Fibroblast of the aortic adventitia (primary cell): Measurements from ENCODE around the gene TMEM127. TPM values are rescaled to one million over a fixed set of nuclear protein-coding genes. Genes with fewer than 3 reads are reported as not detected.
A peak's percentile ranks its signal among the peaks of the same experiment; 100 is the strongest.

Experiments used
- DNase-seq: peaks from one replicate; pipeline ENCODE4 v3.0.0-alpha.2; 2010; ENCODE audit warnings: low read depth
- H3K4me3 ChIP-seq: 2 replicates; pipeline ENCODE4 v1.5.1; 2011; ENCODE audit warnings: low read depth, mild to moderate bottlenecking, control low read depth, low read length, moderate library complexity
- total RNA-seq: library from RNA; depleted of rRNA; stranded (reverse); fragments of >200 nt; gene quantifications from 2 replicates; pipeline ENCODE4 v1.2.3, GENCODE V29; 2012; ENCODE audit warnings: low replicate concordance
- TF ChIP-seq, protein P1 (sequence below): IDR thresholded peaks from 2 replicates; pipeline ENCODE4 v1.5.1; 2011; ENCODE audit warnings: mild to moderate bottlenecking, low read length, control low read depth, inconsistent platforms; ENCODE audit not compliant: insufficient read depth

TMEM127 gene
- total RNA-seq, 1 donor: 31.6 TPM

DNA sequence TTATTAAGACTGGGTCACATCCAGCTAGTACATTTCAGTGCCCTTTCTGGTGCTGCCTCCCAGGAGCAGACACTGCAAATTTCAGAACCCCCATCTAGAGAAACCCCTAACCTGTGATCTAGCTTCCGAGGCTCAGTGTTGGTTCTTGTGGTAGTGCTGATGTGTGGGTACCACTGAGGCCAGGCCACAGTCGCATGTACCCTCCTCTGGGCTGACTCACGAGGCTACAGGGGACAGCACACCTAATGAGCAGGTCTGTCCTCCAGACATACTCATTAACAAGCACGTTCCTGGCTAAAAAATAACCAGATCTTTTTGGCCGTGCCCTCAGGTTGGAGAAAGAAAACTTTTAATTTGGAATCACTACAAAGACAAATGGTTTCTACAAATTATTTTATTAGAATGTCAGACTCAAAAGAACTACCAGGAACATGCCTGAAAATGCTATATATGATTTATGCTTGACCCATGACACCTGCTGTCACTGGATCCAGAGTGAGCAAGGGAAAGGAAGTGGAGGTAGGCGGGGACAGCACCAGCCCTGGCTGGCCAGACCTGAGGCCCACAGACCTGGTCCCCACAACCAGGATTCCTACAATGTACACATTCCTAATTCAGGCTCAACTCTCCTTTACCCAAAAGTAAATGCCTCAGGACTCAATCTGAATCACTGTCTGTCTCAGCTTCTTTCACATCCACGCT is 8.7 kb upstream of the TMEM127 start:
- DNase-seq: no peak

DNA sequence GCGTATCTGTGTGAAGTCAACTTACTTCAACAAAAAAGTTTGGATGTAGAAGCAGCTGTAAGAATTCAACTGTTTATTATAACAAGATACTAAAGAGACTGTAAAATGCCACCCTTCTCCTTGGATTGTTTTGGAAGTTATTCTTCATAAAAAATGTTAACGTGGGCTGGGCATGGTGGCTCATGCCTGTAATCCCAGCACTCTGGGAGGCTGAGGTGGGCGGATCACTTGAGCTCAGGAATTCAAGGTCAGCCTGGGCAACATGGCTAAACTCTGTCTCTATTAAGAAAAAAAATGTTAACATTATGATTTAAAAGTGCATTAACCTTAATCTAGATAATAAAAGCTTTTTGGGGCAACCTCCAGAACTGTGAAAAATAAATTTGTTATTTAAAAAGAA is 8.0 kb upstream of the TMEM127 start:
- no peak for DNase-seq
- TF ChIP-seq, protein P1, sequence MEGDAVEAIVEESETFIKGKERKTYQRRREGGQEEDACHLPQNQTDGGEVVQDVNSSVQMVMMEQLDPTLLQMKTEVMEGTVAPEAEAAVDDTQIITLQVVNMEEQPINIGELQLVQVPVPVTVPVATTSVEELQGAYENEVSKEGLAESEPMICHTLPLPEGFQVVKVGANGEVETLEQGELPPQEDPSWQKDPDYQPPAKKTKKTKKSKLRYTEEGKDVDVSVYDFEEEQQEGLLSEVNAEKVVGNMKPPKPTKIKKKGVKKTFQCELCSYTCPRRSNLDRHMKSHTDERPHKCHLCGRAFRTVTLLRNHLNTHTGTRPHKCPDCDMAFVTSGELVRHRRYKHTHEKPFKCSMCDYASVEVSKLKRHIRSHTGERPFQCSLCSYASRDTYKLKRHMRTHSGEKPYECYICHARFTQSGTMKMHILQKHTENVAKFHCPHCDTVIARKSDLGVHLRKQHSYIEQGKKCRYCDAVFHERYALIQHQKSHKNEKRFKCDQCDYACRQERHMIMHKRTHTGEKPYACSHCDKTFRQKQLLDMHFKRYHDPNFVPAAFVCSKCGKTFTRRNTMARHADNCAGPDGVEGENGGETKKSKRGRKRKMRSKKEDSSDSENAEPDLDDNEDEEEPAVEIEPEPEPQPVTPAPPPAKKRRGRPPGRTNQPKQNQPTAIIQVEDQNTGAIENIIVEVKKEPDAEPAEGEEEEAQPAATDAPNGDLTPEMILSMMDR: no peak
- H3K4me3 ChIP-seq: no peak overlapping the region

More for the DNA sequence above, 8.7 kb upstream of the TMEM127 start:
- TF ChIP-seq, protein P1: no peak
- H3K4me3 ChIP-seq: no peak overlapping the region

DNA sequence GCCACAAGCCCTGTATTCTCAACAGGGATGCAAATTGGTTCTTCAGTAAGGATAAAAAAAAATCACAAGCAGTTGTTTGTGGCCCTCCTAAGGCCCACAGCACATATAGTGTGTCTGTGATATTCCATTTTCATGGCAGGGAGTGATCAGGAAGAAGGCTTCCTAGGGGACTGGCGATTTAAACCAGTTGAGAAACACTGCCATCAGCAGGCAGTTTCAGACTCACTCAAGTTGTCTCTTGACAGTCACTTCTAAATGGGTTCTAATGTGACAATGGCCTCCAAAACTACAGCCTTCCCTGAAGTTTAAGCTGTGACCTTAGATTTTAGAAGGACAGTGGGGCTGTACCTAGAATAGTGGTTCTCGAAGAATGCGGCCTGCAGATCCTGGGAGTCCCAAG is 6.2 kb upstream of the TMEM127 start:
- DNase-seq: no peak
- H3K4me3 ChIP-seq: no peak overlapping the region
- TF ChIP-seq, protein P1: no peak

DNA sequence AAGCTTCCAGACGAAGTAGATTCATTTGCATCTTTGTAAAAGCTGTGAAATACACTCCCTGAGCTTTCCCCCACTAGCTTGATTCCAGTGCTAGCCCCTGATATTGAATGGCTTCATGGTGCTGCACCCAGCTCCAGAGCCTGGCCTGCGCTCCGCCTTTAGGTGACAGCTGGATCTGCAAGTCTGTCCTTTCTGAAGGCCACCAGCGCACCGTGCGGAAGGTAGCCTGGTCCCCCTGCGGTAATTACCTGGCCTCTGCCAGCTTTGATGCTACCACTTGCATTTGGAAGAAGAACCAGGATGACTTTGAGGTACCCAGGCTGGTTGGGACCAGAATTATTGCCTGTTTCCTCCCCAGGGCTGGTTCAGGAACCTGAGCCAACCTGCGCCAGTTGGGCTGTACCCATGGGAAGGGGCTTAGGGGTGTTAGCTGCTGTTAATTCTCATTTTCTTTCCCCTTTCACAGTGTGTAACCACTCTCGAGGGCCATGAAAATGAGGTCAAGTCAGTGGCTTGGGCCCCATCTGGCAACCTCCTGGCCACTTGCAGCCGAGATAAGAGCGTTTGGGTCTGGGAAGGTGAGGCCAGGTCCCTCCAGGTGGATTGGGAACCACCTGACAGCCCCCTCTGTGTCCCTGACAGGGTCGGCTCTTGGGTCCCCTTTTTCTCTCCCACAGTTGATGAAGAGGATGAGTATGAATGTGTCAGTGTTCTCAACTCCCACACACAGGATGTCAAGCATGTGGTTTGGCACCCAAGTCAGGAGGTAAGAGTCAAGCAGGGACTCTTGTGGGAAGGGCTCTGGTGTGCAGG is 1.6 kb upstream of the TMEM127 start:
- DNase-seq: peak; percentile 31
- H3K4me3 ChIP-seq: peak overlapping the region; percentile 95

DNA sequence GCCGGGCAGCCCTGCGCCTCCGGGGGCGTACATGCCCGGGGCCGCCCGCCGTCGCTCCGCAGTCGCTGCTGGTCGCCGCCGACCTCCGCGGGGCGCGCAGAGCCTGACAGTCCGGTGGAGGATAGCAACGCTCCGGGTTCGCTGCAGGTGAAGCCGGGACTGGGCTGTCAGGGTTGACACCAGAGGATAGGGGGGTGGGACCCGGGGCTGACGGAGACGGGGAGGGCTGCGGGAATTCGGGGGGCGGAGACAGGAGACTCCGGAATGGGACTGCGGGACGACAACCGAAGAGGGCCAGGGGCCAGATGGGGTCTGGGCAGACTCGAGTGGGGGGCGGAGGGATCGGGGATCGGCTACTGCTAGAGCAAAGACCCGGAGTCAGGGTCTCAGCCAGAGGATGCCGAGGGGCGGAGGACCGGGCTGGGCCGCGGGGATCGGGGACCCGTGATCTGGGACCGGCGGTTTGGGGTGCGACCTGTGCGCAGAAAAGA is 403 bp downstream of the TMEM127 start:
- TF ChIP-seq, protein P1: no peak
- peak overlapping the region; percentile 88 for H3K4me3 ChIP-seq
- peak; percentile 11 for DNase-seq

More for the DNA sequence above, 1.6 kb upstream of the TMEM127 start:
- TF ChIP-seq, protein P1: peak; percentile 43

DNA sequence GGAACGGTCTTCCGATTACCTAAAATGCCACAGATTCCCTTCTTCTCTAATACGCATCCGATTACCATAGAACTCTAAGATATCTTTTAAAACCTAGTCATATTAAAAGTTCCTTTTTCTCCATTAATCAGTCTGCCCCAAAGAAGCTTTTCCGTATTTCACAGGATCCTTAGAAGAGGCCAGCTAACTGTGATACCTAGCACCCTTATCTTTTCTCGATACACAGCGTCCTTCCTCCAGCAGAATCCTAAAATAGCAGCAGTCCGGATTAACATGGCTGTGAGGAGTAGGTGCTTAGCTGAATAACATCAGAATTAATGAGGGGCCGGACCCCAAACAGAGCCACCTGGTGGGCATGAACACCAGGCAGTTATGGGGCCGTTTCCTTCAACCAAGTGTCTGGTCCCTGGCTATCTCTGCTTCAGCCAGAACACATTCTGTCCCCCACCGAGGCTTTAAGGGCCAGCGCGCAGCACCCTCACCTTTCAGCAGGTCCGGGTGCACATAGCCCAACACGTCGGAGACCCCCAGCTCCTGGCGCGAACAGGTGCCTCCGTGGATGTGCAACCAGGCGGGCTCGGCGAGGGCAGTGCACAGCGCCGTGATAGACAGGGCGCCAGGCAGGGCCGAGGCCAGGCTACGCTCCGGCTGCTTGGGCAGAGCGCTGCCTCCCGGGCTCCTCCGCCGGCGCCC is 995 bp downstream of the TMEM127 start:
- DNase-seq: peak; percentile 44
- peak overlapping the region; percentile 88 for H3K4me3 ChIP-seq
- TF ChIP-seq, protein P1: peak; percentile 48
